B cell (primary cell): ENCODE results near the gene SLITRK6. TPM values are rescaled to one million over a fixed set of nuclear protein-coding genes. Genes with fewer than 3 reads are reported as not detected.
A peak's percentile ranks its signal among the peaks of the same experiment; 100 is the strongest.

ENCODE experiments used
- ATAC-seq: fragments of 200-7000 bp; cut with Tn5 transposase; one replicate; pipeline ENCODE4 v1.10.0; 2021; ENCODE audit warnings: low read depth, mild to moderate bottlenecking, moderate number of reproducible peaks, moderate library complexity
- CTCF ChIA-PET: fragments of 350-600 bp; sonication (Branson Sonifier 250); formaldehyde crosslinking; loops from one replicate; lab custom pipeline; 2021; ENCODE audit warnings: antibody characterized with exemption, inconsistent platforms; lab: Charles Lee
- POLR2A ChIA-PET: fragments of 350-600 bp; sonication (Branson Sonifier 250); formaldehyde crosslinking; loops from one replicate; lab custom pipeline; 2021; ENCODE audit warnings: antibody characterized with exemption; lab: Charles Lee
- DNase-seq: peaks from one replicate; pipeline ENCODE4 v3.0.0; 2013
- H2AFZ ChIP-seq: 2 replicates; pipeline ENCODE4 v1.6.1; 2012; ENCODE audit warnings: mild to moderate bottlenecking, low read depth, low read length; ENCODE audit not compliant: insufficient read depth, poor library complexity, severe bottlenecking
- H3K27ac ChIP-seq, 2 donors: 1 replicate in 1 of 2; 2 replicates in 1 of 2; pipeline ENCODE4 v1.5.1; 2012 to 2013; ENCODE audit warnings: low read length in 2 of 2, mild to moderate bottlenecking in 2 of 2, moderate library complexity in 1 of 2
- H3K27me3 ChIP-seq, 4 experiments: fragments of 200-600 bp in 1 of 4; sonication (generic) in 1 of 4; replicated peaks in 1 of 4; 1 replicate in 2 of 4; 2 replicates in 2 of 4; pipeline versions ENCODE4 v1.6.1 to v1.7.0; 2013 to 2016; ENCODE audit warnings: low read length in 3 of 4, mild to moderate bottlenecking in 2 of 4, mixed read lengths in 1 of 4, moderate library complexity in 1 of 4; ENCODE audit not compliant: insufficient read depth in 4 of 4, control insufficient read depth in 3 of 4; ENCODE audit errors: control extremely low read depth in 1 of 4
- H3K36me3 ChIP-seq, 2 experiments: replicated peaks in 1 of 2; 1 replicate in 1 of 2; 2 replicates in 1 of 2; pipeline versions ENCODE4 v1.6.1 to v1.7.1; 2013; ENCODE audit warnings: low read length in 1 of 2; ENCODE audit not compliant: insufficient read depth in 2 of 2, control insufficient read depth in 1 of 2; ENCODE audit errors: control extremely low read depth in 1 of 2, extremely low read depth in 1 of 2
- H3K4me1 ChIP-seq, 2 donors: fragments of 200-600 bp in 1 of 2; sonication (generic) in 1 of 2; 1 replicate in 1 of 2; 2 replicates in 1 of 2; pipeline versions ENCODE4 v1.5.1 to v1.6.1; 2013 to 2017; ENCODE audit warnings: low read length in 2 of 2; ENCODE audit not compliant: control insufficient read depth in 2 of 2, insufficient read depth in 2 of 2
- H3K4me2 ChIP-seq: replicated peaks from 2 replicates; pipeline ENCODE3; 2012; ENCODE audit warnings: mild to moderate bottlenecking, low read depth, low read length; ENCODE audit not compliant: poor library complexity, severe bottlenecking
- H3K4me3 ChIP-seq, 5 experiments: fragments of 200-600 bp in 1 of 5; sonication (generic) in 1 of 5; 1 replicate in 3 of 5; 2 replicates in 2 of 5; pipeline versions ENCODE4 v1.5.1 to v1.7.0; 2011 to 2016; ENCODE audit warnings: low read length in 4 of 5, mild to moderate bottlenecking in 4 of 5, low read depth in 2 of 5, control low read depth in 1 of 5, moderate library complexity in 1 of 5; ENCODE audit not compliant: insufficient read depth in 1 of 5; ENCODE audit errors: control extremely low read depth in 1 of 5, extremely low read depth in 1 of 5
- H3K79me2 ChIP-seq: fragments of 200-600 bp; sonication (generic); one replicate; pipeline ENCODE4 v1.6.0; 2016; ENCODE audit warnings: low read length; ENCODE audit not compliant: control insufficient read depth, insufficient read depth
- H3K9ac ChIP-seq: fragments of 200-600 bp; sonication (generic); 2 replicates; pipeline ENCODE4 v1.6.1; 2017; ENCODE audit warnings: mild to moderate bottlenecking, low read length, moderate library complexity
- H3K9me3 ChIP-seq, 3 donors: one replicate each; pipeline versions ENCODE4 v1.6.1 to v1.7.1; 2013; ENCODE audit warnings: low read length in 2 of 3; ENCODE audit not compliant: control insufficient read depth in 2 of 3, insufficient read depth in 1 of 3; ENCODE audit errors: control extremely low read depth in 1 of 3
- H4K20me1 ChIP-seq: 2 replicates; pipeline ENCODE4 v1.6.0; 2012; ENCODE audit warnings: mild to moderate bottlenecking, low read length; ENCODE audit not compliant: insufficient read depth, control insufficient read depth, poor library complexity, severe bottlenecking
- H3K27ac Mint-ChIP-seq: one replicate; pipeline ENCODE4 v1.8.0; 2021; ENCODE audit warnings: mixed read lengths
- H3K27me3 Mint-ChIP-seq: one replicate; pipeline ENCODE4 v1.8.0; 2021; ENCODE audit warnings: mixed read lengths
- H3K4me1 Mint-ChIP-seq: one replicate; pipeline ENCODE4 v1.8.0; 2021; ENCODE audit warnings: mixed read lengths
- H3K4me3 Mint-ChIP-seq: one replicate; pipeline ENCODE4 v1.8.0; 2021; ENCODE audit warnings: mixed read lengths
- H3K9me3 Mint-ChIP-seq: one replicate; pipeline ENCODE4 v1.8.0; 2022; ENCODE audit warnings: mixed read lengths; ENCODE audit not compliant: insufficient read depth
- EZH2 ChIP-seq: IDR thresholded peaks from 2 replicates; pipeline ENCODE4 v1.6.1; 2012; ENCODE audit warnings: borderline replicate concordance, low read depth, mild to moderate bottlenecking, moderate library complexity, low read length; ENCODE audit not compliant: insufficient read depth, poor library complexity, severe bottlenecking
- WGBS: methylation state at CpG from one replicate; pipeline ENCODE4 v1.1.5; 2013; ENCODE audit warnings: missing lambda C conversion rate; ENCODE audit not compliant: insufficient coverage; 5-methylcytosine and 5-hydroxymethylcytosine counted together
- intact Hi-C: fragments of 100-400 bp; cut with micrococcal nuclease; formaldehyde crosslinking; loops from one replicate; pipeline ENCODE4 v1.10.0; 2022
- polyA plus RNA-seq: library from polyadenylated mRNA; depleted of rRNA; stranded (reverse); fragments of >200 nt; gene quantifications from 2 replicates; pipeline ENCODE4 v1.2.3, GENCODE V29; 2012
- total RNA-seq, 2 donors: library from RNA; stranded (reverse); fragments of 120-200 nt in 1 of 2; gene quantifications; 1 replicate in 1 of 2; 2 replicates in 1 of 2; pipeline versions ENCODE4 v1.2.3 to v1.2.4, GENCODE V29; 2013 to 2022
- TF ChIP-seq, protein P1 (sequence below): fragments of 200-600 bp; IDR thresholded peaks from one replicate; pipeline ENCODE4 v1.8.0; 2022; ENCODE audit warnings: antibody characterized with exemption, mild to moderate bottlenecking

The SLITRK6 gene
- total and polyA plus RNA-seq, 2 donors (not counting 1 experiment from before 2014, with no cell fraction given), result not detected

- H3K36me3 ChIP-seq, result no peaks in the 10 kb centered on the region
- POLR2A ChIA-PET, result no interaction called here
- no CpG with 5 or more reads among the region's 3 CpGs for WGBS
- no peaks in the 10 kb centered on the region for H3K79me2 ChIP-seq
- H2AFZ ChIP-seq, result no peak overlapping the region
- no peak overlapping the region for H3K4me3 ChIP-seq
- TF ChIP-seq, protein P1, sequence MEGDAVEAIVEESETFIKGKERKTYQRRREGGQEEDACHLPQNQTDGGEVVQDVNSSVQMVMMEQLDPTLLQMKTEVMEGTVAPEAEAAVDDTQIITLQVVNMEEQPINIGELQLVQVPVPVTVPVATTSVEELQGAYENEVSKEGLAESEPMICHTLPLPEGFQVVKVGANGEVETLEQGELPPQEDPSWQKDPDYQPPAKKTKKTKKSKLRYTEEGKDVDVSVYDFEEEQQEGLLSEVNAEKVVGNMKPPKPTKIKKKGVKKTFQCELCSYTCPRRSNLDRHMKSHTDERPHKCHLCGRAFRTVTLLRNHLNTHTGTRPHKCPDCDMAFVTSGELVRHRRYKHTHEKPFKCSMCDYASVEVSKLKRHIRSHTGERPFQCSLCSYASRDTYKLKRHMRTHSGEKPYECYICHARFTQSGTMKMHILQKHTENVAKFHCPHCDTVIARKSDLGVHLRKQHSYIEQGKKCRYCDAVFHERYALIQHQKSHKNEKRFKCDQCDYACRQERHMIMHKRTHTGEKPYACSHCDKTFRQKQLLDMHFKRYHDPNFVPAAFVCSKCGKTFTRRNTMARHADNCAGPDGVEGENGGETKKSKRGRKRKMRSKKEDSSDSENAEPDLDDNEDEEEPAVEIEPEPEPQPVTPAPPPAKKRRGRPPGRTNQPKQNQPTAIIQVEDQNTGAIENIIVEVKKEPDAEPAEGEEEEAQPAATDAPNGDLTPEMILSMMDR, result no peak
- TF ChIP-seq EZH2, result no peak
- H3K9ac ChIP-seq, result no peak overlapping the region
- CTCF ChIA-PET, result no interaction called here
- no peak for DNase-seq
- H3K4me1 ChIP-seq, result peaks cover 0 to 4% of the 10 kb centered on the region in 2 donors
- H3K27me3 ChIP-seq, result no peaks in the 10 kb centered on the region
- Mint-ChIP-seq H3K4me3 (no peak overlapping the region), H3K27me3 (no peaks in the 10 kb centered on the region), H3K9me3 (peaks cover 2% of the 10 kb centered on the region), H3K27ac (no peak overlapping the region), H3K4me1 (peaks cover 4% of the 10 kb centered on the region)
- intact Hi-C loops, result no loop called here
- peak overlapping the region; percentile 9 for H3K4me2 ChIP-seq
- no peak overlapping the region for H3K27ac ChIP-seq
- H4K20me1 ChIP-seq, result no peaks in the 10 kb centered on the region
- H3K9me3 ChIP-seq, result no peaks in the 10 kb centered on the region
- ATAC-seq, result no peak
Observed at GRCh38 chr13:85772367-85772766, 26.9 kb downstream of the SLITRK6 start.

DNA sequence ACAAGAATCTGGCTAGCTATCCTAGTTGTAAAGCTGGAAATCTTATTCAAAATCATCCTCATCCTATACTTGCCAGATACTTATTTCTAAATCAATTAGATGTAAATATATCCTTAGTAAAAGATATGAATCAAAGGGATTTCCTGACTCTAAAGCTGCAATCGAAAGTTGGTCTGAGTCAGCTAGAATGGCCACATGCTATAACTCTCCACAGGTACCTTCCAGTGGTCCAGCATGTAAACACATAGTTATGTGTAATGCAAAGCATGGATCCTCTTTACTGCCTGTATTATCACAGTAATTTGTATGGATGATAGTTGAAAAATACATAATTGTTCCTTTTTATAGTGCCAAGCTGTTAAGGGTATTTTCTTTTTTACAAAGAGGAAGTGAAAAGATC lies 27.4 kb downstream of the SLITRK6 start:
- Histone ChIP-seq H3K4me1 (peaks cover 0 to 4% of the 10 kb centered on the region in 2 donors), H3K9me3 (no peaks in the 10 kb centered on the region), H3K79me2 (no peaks in the 10 kb centered on the region), H3K9ac (no peak overlapping the region), H3K36me3 (no peaks in the 10 kb centered on the region), H3K27me3 (no peaks in the 10 kb centered on the region), H3K4me3 (no peak overlapping the region), H3K4me2 (peak overlapping the region; percentile 9), H2AFZ (no peak overlapping the region), H3K27ac (no peak overlapping the region), H4K20me1 (no peaks in the 10 kb centered on the region)
- POLR2A ChIA-PET, result no interaction called here
- ATAC-seq, result no peak
- peaks cover 2% of the 10 kb centered on the region for H3K9me3 Mint-ChIP-seq
- no peaks in the 10 kb centered on the region for H3K27me3 Mint-ChIP-seq
- H3K4me1 Mint-ChIP-seq, result peaks cover 4% of the 10 kb centered on the region
- CTCF ChIA-PET, result no interaction called here
- no peak overlapping the region for H3K4me3 Mint-ChIP-seq
- DNase-seq, result no peak
- no peak for TF ChIP-seq EZH2
- TF ChIP-seq, protein P1, result no peak
- intact Hi-C loops, result no loop called here
- no peak overlapping the region for H3K27ac Mint-ChIP-seq
- WGBS, result no CpG with 5 or more reads among the region's 1 CpG
